Duodenal mucosa (tissue), 2 donors: ENCODE results near the gene CNOT8.
"Not testable (repeated sequence)": the region's sequence is repeated elsewhere in the genome, so short reads cannot be mapped to it uniquely, and the experiment has no call there.

ENCODE experiments used
- H3K27ac ChIP-seq: one replicate; pipeline ENCODE4 v1.7.0; 2013; ENCODE audit warnings: low read depth, low read length
- H3K27me3 ChIP-seq, 2 donors: one replicate each; pipeline ENCODE4 v1.7.0; 2013; ENCODE audit warnings: low read length in 2 of 2, control low read depth in 1 of 2; ENCODE audit not compliant: insufficient read depth in 2 of 2, control insufficient read depth in 1 of 2
- H3K36me3 ChIP-seq, 2 donors: one replicate each; pipeline ENCODE4 v1.7.0; 2013; ENCODE audit warnings: low read length in 2 of 2, control low read depth in 1 of 2; ENCODE audit not compliant: insufficient read depth in 2 of 2, control insufficient read depth in 1 of 2
- H3K4me1 ChIP-seq, 2 donors: one replicate each; pipeline ENCODE4 v1.7.0; 2013; ENCODE audit warnings: low read length in 2 of 2, control low read depth in 1 of 2; ENCODE audit not compliant: insufficient read depth in 2 of 2, control insufficient read depth in 1 of 2
- H3K4me3 ChIP-seq, 2 donors: one replicate each; pipeline ENCODE4 v1.7.0; 2013; ENCODE audit warnings: low read length in 2 of 2, low read depth in 1 of 2
- H3K9ac ChIP-seq, 2 donors: one replicate each; pipeline ENCODE4 v1.7.0; 2013; ENCODE audit warnings: low read length in 2 of 2, low read depth in 1 of 2
- H3K9me3 ChIP-seq, 2 donors: one replicate each; pipeline ENCODE4 v1.7.0; 2013; ENCODE audit warnings: low read length in 2 of 2, control low read depth in 1 of 2; ENCODE audit not compliant: control insufficient read depth in 1 of 2

CNOT8 gene

DNA sequence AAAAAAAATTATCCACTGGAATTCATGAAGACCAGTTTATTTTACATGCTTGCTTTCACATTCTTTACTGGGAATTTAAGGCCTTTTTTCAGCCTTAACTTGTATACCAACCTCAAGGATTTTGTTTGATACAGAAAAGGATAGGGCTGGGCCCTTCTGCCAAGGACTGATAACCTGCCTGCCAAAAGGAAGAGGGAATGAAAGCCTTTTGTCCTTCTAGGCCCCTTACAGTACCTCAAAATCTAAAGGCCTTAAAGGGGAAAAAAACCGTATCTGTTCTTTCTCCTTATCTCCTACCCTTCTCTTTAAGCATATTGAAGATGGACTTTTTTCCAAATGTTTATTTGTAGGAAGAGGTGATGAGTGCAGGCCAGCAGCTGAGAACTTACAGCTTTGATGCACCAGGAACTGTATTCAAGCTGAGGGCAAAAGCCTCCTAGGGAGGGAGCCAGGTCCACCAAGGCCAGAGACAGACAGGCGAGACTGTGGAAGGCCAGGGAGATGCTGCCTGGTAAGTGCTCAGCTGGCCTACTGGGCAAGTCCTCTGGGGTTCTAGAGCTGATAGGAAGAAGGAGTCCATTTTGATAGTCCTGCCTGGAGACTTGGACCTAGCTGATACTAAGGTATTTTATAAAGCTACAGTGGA lies 39.8 kb upstream of the CNOT8 start:
- no peaks in the 10 kb centered on the region for H3K4me1 ChIP-seq
- H3K9me3 ChIP-seq, result no peaks in the 10 kb centered on the region
- peaks cover 34 to 64% of the 10 kb centered on the region in 2 donors for H3K36me3 ChIP-seq
- no peak overlapping the region for H3K27ac ChIP-seq
- H3K27me3 ChIP-seq, result no peaks in the 10 kb centered on the region
- no peak overlapping the region for H3K4me3 ChIP-seq
- no peak overlapping the region for H3K9ac ChIP-seq

DNA sequence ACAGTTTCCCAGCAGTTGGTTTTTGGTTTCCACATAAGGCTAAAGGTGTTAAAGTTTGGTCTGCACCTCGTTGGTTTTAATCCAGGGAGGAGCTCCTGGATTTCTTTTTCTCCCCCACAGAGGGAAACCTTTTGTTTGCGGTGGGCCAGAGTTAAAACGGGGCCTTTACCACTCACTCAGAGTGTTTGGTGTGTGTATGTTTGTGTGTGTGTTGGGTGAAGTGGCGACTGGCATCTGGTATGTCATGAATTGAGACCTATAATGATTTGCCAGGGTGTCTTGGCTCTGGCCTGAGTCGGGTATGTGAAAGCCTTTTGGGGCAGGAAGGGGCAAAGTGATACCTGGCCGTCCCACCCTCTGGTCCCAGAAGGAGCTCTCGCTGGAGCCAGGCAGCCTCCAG lies 38.9 kb upstream of the CNOT8 start:
- Histone ChIP-seq H3K4me3 (no peak overlapping the region), H3K9me3 (no peaks in the 10 kb centered on the region), H3K36me3 (peaks cover 36 to 63% of the 10 kb centered on the region in 2 donors), H3K9ac (no peak overlapping the region), H3K4me1 (no peaks in the 10 kb centered on the region), H3K27ac (no peak overlapping the region), H3K27me3 (no peaks in the 10 kb centered on the region)

DNA sequence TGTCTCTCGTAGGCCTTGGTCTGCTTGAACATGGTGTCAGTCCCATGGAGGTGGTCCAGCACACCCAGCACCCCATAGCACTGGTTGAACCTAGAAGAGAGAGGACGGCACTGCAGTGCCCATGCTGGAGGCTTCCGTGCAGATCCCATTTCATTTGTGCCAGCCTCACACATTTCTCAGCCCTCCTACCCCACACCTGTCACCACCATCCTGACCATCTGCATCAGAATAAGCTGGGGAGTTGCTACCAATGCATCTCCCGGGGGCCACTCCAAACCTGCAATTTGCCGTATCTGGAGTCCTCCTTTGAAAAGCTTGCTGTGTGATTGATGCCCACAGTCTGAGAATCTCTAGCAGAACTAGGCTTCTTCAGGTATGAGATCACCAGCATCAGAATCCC lies 38.0 kb upstream of the CNOT8 start:
- Histone ChIP-seq H3K4me1 (no peaks in the 10 kb centered on the region), H3K4me3 (no peak overlapping the region), H3K9me3 (no peaks in the 10 kb centered on the region), H3K27ac (no peak overlapping the region), H3K36me3 (peaks cover 30 to 55% of the 10 kb centered on the region in 2 donors), H3K9ac (no peak overlapping the region), H3K27me3 (no peaks in the 10 kb centered on the region)

DNA sequence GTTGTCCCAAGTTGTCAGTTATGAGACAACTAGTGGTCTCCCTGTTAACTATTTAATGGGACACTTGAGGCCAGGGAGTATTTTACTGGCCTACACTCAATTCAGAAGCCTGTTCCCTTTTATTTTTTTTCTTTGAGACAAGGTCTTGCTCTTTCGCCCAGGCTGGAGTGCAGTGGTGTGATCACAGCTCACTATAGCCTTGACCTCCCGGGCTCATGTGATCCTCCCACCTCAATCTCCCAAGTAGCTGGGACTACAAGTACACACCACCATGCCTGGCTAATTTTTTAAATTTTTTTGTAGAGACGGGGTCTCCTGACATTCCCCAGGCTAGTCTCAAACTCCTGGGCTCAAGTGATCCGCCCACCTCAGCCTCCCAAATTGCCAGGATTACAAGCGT lies 35.5 kb upstream of the CNOT8 start:
- H3K9me3 ChIP-seq, H3K9ac ChIP-seq, H3K4me1 ChIP-seq, H3K27me3 ChIP-seq, H3K27ac ChIP-seq, H3K4me3 ChIP-seq: not testable (repeated sequence)
- peaks cover 20 to 32% of the 10 kb centered on the region in 2 donors for H3K36me3 ChIP-seq

DNA sequence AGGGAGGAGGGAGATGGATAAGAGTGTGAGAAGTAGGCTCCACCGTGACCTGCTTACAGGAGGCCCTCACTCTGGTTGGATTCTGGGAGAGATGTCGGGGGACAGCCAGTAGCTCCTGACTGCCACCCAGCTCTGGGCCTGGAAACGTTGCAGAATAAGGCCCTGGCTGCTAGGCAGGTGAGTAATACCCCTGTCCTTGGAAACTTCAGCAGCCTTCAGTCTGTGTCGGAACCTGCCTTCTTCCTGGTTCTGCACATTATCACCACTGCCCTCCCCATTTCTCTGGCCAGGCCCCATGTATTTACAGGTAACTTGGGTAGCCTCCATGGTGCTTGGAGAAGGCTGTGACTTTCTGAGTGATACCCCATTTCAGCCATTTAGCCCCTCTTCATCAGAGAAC lies 34.8 kb upstream of the CNOT8 start:
- peaks cover 17 to 30% of the 10 kb centered on the region in 2 donors for H3K36me3 ChIP-seq
- H3K27ac ChIP-seq, result no peak overlapping the region

DNA sequence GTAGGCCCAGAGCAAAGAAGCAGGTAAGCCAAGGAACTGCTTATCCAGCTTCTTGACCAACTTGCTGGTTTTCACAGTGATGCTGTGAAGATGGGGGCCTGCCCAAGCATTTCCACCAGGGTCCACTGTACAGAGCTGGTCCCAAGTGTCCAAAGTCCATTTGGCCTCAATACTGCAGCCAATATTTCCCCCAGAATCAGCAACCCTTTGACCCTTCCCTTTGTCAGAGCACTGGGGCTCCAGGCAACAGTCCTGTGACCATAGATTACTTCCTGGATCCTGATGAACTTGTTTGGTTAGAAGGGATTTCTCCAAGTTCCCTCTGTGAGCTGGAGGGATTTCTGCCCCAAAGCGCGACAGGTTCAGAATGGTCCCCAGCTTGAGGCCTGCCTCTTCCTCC lies 34.4 kb upstream of the CNOT8 start:
- Histone ChIP-seq H3K27me3 (no peaks in the 10 kb centered on the region), H3K4me3 (no peak overlapping the region), H3K9me3 (no peaks in the 10 kb centered on the region), H3K36me3 (peaks cover 17 to 32% of the 10 kb centered on the region in 2 donors), H3K4me1 (no peaks in the 10 kb centered on the region), H3K27ac (no peak overlapping the region), H3K9ac (no peak overlapping the region)

More for the DNA sequence above, 34.8 kb upstream of the CNOT8 start:
- no peak overlapping the region for H3K9ac ChIP-seq
- no peaks in the 10 kb centered on the region for H3K9me3 ChIP-seq
- H3K4me1 ChIP-seq, result no peaks in the 10 kb centered on the region
- no peak overlapping the region for H3K4me3 ChIP-seq
- H3K27me3 ChIP-seq, result no peaks in the 10 kb centered on the region

DNA sequence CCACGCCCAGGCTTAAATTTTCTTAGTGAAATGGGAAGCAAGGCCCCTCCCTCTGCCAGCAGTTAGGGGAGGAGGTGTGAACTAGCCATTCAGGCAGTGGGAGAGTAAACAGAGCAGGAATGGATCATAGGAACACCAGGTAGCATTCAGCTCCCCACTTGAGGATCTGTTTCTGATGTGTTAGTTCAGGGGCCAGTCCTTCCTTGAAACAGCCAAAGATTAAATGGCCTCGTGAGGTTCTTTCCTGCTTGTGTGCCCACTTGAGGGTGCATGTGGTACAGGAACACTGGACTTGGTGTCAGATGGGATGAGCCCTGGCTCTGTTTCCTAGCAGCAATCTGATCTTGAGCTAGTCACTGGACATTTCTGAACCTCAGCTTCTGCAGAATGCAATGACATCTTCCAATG lies 29.2 kb upstream of the CNOT8 start:
- Histone ChIP-seq H3K9ac (no peak overlapping the region), H3K4me3 (no peak overlapping the region), H3K36me3 (peaks cover under 1 to 28% of the 10 kb centered on the region in 2 donors), H3K9me3 (no peaks in the 10 kb centered on the region), H3K27me3 (no peaks in the 10 kb centered on the region), H3K4me1 (peaks cover under 1 to 4% of the 10 kb centered on the region in 2 donors), H3K27ac (no peak overlapping the region)

DNA sequence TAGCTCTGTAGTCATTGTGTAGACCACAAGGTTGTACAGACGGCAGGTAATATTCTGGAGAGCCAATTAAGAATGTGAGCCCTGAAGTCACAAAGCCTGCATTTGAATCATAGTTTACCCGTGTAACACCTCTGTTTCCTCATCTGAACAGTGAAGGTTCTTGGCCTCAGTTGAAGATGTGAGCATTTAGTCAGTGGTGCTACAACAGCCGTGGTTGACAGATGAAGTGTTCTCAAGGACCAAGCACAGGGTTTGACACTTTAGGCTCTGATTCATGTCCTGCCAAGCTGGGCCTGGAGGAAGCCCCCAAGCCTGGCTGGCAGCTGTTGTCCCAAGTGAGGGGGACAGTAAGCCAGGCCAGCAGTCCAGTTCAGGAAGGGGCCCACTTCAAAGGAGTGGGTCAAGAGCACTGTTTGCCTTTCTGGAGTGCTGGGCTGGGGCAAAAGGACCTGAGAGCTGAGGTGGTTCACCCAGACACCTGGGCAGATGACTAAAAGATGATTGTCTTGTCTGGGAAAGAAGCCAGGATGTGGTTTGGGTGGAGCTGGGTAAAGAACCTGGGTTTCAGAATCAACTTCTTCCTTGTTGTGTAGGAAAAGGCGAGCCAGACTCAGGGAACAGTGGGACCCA lies 28.7 kb upstream of the CNOT8 start:
- Histone ChIP-seq H3K9me3 (no peaks in the 10 kb centered on the region), H3K27me3 (no peaks in the 10 kb centered on the region), H3K9ac (no peak overlapping the region), H3K36me3 (peaks cover 0 to 25% of the 10 kb centered on the region in 2 donors), H3K4me1 (peaks cover 5 to 8% of the 10 kb centered on the region in 2 donors), H3K4me3 (no peak overlapping the region), H3K27ac (no peak overlapping the region)

DNA sequence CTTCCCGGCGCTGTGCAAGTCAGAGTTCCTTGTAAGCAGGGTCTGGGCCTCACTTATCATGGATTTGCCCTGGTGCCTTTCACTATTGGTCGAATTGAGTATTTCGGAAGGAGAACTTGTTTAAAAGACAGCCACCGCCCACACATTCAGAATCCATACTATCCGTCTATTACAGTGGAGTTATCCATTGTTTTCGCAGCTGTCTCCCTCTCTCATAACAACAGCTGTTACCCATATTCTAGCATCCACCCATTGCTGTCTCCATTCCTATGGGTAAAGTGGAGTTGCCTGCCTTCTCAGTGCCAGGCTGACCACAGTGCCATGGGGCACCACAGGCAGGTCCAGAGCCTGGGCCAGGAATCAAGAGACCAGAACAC lies 28.2 kb upstream of the CNOT8 start:
- no peak overlapping the region for H3K27ac ChIP-seq
- H3K27me3 ChIP-seq, result no peaks in the 10 kb centered on the region
- H3K4me1 ChIP-seq, result peaks cover 7 to 13% of the 10 kb centered on the region in 2 donors
- H3K4me3 ChIP-seq, result no peak overlapping the region
- no peaks in the 10 kb centered on the region for H3K9me3 ChIP-seq
- no peak overlapping the region for H3K9ac ChIP-seq
- peaks cover 0 to 25% of the 10 kb centered on the region in 2 donors for H3K36me3 ChIP-seq

DNA sequence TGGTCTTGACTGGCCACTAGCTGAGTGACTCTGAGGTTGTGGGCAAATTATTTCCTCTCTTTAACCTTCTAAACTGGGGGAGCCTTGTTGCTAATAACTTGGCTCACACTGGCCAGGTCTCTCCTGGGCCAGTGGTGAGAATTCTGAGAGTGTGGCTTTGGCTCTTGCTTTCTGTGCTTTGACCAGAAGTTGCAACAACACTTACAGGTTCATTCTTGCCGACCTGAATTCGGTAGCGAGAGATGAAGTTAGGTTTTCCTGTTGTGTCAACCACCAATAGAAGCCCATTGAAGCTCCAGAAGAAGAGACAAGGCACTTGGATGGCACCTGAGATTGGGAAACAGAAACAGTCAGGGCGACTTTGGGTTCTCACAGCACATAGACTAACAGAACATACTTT lies 27.8 kb upstream of the CNOT8 start:
- H3K27ac ChIP-seq, result no peak overlapping the region
- no peak overlapping the region for H3K4me3 ChIP-seq
- H3K4me1 ChIP-seq, result peaks cover 7 to 15% of the 10 kb centered on the region in 2 donors
- H3K9me3 ChIP-seq, result no peaks in the 10 kb centered on the region
- no peaks in the 10 kb centered on the region for H3K27me3 ChIP-seq
- peaks cover 0 to 25% of the 10 kb centered on the region in 2 donors for H3K36me3 ChIP-seq
- no peak overlapping the region for H3K9ac ChIP-seq
